DOHH2 (cell line): ENCODE data around the gene LTBR.

ENCODE experiments used
- H3F3A ChIP-seq: fragments of 200-600 bp; sonication (generic), shearing (Covaris generic); 2 replicates; pipeline ENCODE4 v1.6.0; 2016; ENCODE audit warnings: antibody characterized with exemption, mild to moderate bottlenecking; ENCODE audit not compliant: control insufficient read depth, insufficient read depth
- H3K27ac ChIP-seq: fragments of 200-600 bp; sonication (generic); 2 replicates; pipeline ENCODE4 v1.5.1; 2014; ENCODE audit warnings: low read depth, mild to moderate bottlenecking, low read length, moderate library complexity
- H3K27me3 ChIP-seq: fragments of 200-600 bp; sonication (generic); 2 replicates; pipeline ENCODE4 v1.6.1; 2014; ENCODE audit warnings: mild to moderate bottlenecking, low read length, mixed read lengths; ENCODE audit not compliant: control insufficient read depth
- H3K36me3 ChIP-seq: fragments of 200-600 bp; sonication (generic); 2 replicates; pipeline ENCODE4 v1.6.1; 2014; ENCODE audit warnings: mild to moderate bottlenecking, low read length, moderate library complexity, mixed read lengths; ENCODE audit not compliant: control insufficient read depth
- H3K4me1 ChIP-seq: fragments of 200-600 bp; sonication (generic); 2 replicates; pipeline ENCODE4 v1.6.1; 2014; ENCODE audit warnings: mild to moderate bottlenecking, low read length, mixed read lengths; ENCODE audit not compliant: control insufficient read depth
- H3K4me2 ChIP-seq: fragments of 200-600 bp; sonication (generic); 2 replicates; pipeline ENCODE4 v1.6.0; 2014; ENCODE audit warnings: mild to moderate bottlenecking, low read length, moderate library complexity
- H3K4me3 ChIP-seq: fragments of 200-600 bp; sonication (generic); 2 replicates; pipeline ENCODE4 v1.5.1; 2014; ENCODE audit warnings: mild to moderate bottlenecking, low read length, mixed read lengths
- H3K79me2 ChIP-seq: fragments of 200-600 bp; sonication (generic); 2 replicates; pipeline ENCODE4 v1.6.1; 2014; ENCODE audit warnings: mild to moderate bottlenecking, low read length, mixed read lengths; ENCODE audit not compliant: control insufficient read depth
- H3K9me2 ChIP-seq: fragments of 200-600 bp; sonication (generic); replicated peaks from 2 replicates; pipeline ENCODE4 v1.6.1; 2014; ENCODE audit warnings: mild to moderate bottlenecking, low read length, mixed read lengths; ENCODE audit not compliant: control insufficient read depth
- H3K9me3 ChIP-seq: fragments of 200-600 bp; sonication (generic); 2 replicates; pipeline ENCODE4 v1.6.1; 2014; ENCODE audit warnings: antibody characterized with exemption, low read length, mixed read lengths; ENCODE audit not compliant: control insufficient read depth, insufficient read depth
- H4K20me1 ChIP-seq: fragments of 200-600 bp; sonication (generic); 2 replicates; pipeline ENCODE4 v1.6.0; 2014; ENCODE audit warnings: low read depth, mild to moderate bottlenecking, antibody characterized with exemption, low read length, moderate library complexity; ENCODE audit not compliant: control insufficient read depth, insufficient read depth
- CTCF ChIP-seq: fragments of 200-600 bp; sonication (generic); IDR thresholded peaks from one replicate; pipeline ENCODE4 v1.5.1; 2014; ENCODE audit warnings: antibody characterized with exemption, mild to moderate bottlenecking, low read depth, low read length; ENCODE audit not compliant: poor library complexity, severe bottlenecking
- EZH2phosphoT487 ChIP-seq: fragments of 200-600 bp; sonication (generic); IDR thresholded peaks from 2 replicates; pipeline ENCODE4 v1.6.1; 2017; ENCODE audit warnings: borderline replicate concordance, mild to moderate bottlenecking, antibody characterized with exemption, low read length, moderate library complexity, mixed read lengths

The LTBR gene

GRCh38 chr12:6384499-6385436 is 806 bp downstream of the LTBR start:
- no peaks in the 10 kb centered on the region for H3K9me2 ChIP-seq
- H3K4me2 ChIP-seq: no peak overlapping the region
- H3K4me1 ChIP-seq: no peaks in the 10 kb centered on the region
- TF ChIP-seq CTCF: no peak
- no peak for TF ChIP-seq EZH2phosphoT487
- H3K79me2 ChIP-seq: no peaks in the 10 kb centered on the region
- H3K4me3 ChIP-seq: no peak overlapping the region
- H3K27ac ChIP-seq: no peak overlapping the region
- no peaks in the 10 kb centered on the region for H3K9me3 ChIP-seq
- no peaks in the 10 kb centered on the region for H3F3A ChIP-seq
- H3K27me3 ChIP-seq: peaks cover 42% of the 10 kb centered on the region
- H4K20me1 ChIP-seq: no peaks in the 10 kb centered on the region
- no peaks in the 10 kb centered on the region for H3K36me3 ChIP-seq

- Histone ChIP-seq H3K4me2 (no peak overlapping the region), H3F3A (no peaks in the 10 kb centered on the region), H3K4me1 (no peaks in the 10 kb centered on the region), H3K27ac (no peak overlapping the region), H3K9me3 (no peaks in the 10 kb centered on the region), H3K36me3 (no peaks in the 10 kb centered on the region), H3K4me3 (no peak overlapping the region), H3K9me2 (no peaks in the 10 kb centered on the region), H3K27me3 (peaks cover 32% of the 10 kb centered on the region), H4K20me1 (no peaks in the 10 kb centered on the region), H3K79me2 (no peaks in the 10 kb centered on the region)
- no peak for TF ChIP-seq CTCF
- no peak for TF ChIP-seq EZH2phosphoT487
These were observed 2.1 kb downstream of the LTBR start for GRCh38 chr12:6386038-6386437.

- no peaks in the 10 kb centered on the region for H4K20me1 ChIP-seq
- no peaks in the 10 kb centered on the region for H3F3A ChIP-seq
- no peaks in the 10 kb centered on the region for H3K4me1 ChIP-seq
- no peak for TF ChIP-seq CTCF
- TF ChIP-seq EZH2phosphoT487: no peak
- H3K36me3 ChIP-seq: no peaks in the 10 kb centered on the region
- no peak overlapping the region for H3K4me3 ChIP-seq
- H3K9me3 ChIP-seq: no peaks in the 10 kb centered on the region
- H3K27ac ChIP-seq: no peak overlapping the region
- H3K27me3 ChIP-seq: peaks cover 28% of the 10 kb centered on the region
- H3K4me2 ChIP-seq: no peak overlapping the region
- H3K9me2 ChIP-seq: no peaks in the 10 kb centered on the region
- no peaks in the 10 kb centered on the region for H3K79me2 ChIP-seq
These were observed 2.5 kb downstream of the LTBR start for GRCh38 chr12:6386491-6386890.
